GM19025 (cell line): Measurements from ENCODE around the gene DNAI7.

Experiments used
- ATAC-seq: cut with Tn5 transposase; IDR thresholded peaks from one replicate; pipeline ENCODE4 v1.9.1; 2021; ENCODE audit warnings: mild to moderate bottlenecking, low read depth, moderate library complexity; ENCODE audit not compliant: unreplicated experiment

Gene DNAI7

GRCh38 chr12:25186038-25186787 is 8.7 kb downstream of the DNAI7 start:
- no peak for ATAC-seq

- no peak for ATAC-seq
These were observed 10.8 kb downstream of the DNAI7 start for GRCh38 chr12:25184132-25184531.

GRCh38 chr12:25182765-25183164 is 12.2 kb downstream of the DNAI7 start:
- ATAC-seq, result no peak

GRCh38 chr12:25162866-25163265 is 32.1 kb downstream of the DNAI7 start:
- no peak for ATAC-seq

- no peak for ATAC-seq
These were observed 38.9 kb downstream of the DNAI7 start for GRCh38 chr12:25156061-25156460.

- no peak for ATAC-seq
These were observed 39.9 kb downstream of the DNAI7 start for GRCh38 chr12:25155022-25155576.

GRCh38 chr12:25152055-25152454 is 42.9 kb downstream of the DNAI7 start:
- no peak for ATAC-seq

GRCh38 chr12:25151476-25151875 is 43.5 kb downstream of the DNAI7 start:
- ATAC-seq, result no peak

- ATAC-seq, result no peak
These were observed 48.3 kb downstream of the DNAI7 start for GRCh38 chr12:25146686-25147085.

GRCh38 chr12:25135531-25136154 is 59.3 kb downstream of the DNAI7 start:
- ATAC-seq, result no peak

- ATAC-seq, result no peak
These were observed 63.7 kb downstream of the DNAI7 start for GRCh38 chr12:25131270-25131669.

GRCh38 chr12:25130741-25131188 is 64.2 kb downstream of the DNAI7 start:
- ATAC-seq, result no peak

- no peak for ATAC-seq
These were observed 68.2 kb downstream of the DNAI7 start for GRCh38 chr12:25126746-25127145.

- ATAC-seq, result no peak
These were observed 68.9 kb downstream of the DNAI7 start for GRCh38 chr12:25126101-25126500.

- no peak for ATAC-seq
These were observed 70.5 kb downstream of the DNAI7 start for GRCh38 chr12:25124493-25124892.

GRCh38 chr12:25123126-25123525 is 71.8 kb downstream of the DNAI7 start:
- no peak for ATAC-seq

- ATAC-seq, result no peak
These were observed 73.0 kb downstream of the DNAI7 start for GRCh38 chr12:25121916-25122315.

GRCh38 chr12:25121110-25121509 is 73.8 kb downstream of the DNAI7 start:
- ATAC-seq, result no peak

- ATAC-seq, result no peak
These were observed 75.9 kb downstream of the DNAI7 start for GRCh38 chr12:25119020-25119419.

- no peak for ATAC-seq
These were observed 79.3 kb downstream of the DNAI7 start for GRCh38 chr12:25115677-25116076.

GRCh38 chr12:25113651-25114050 is 81.3 kb downstream of the DNAI7 start:
- ATAC-seq, result no peak

GRCh38 chr12:25110260-25110659 is 84.7 kb downstream of the DNAI7 start:
- no peak for ATAC-seq
